Endothelial cell of umbilical vein (primary cell): ENCODE data around the gene UBE2E2. TPM values are rescaled to one million over a fixed set of nuclear protein-coding genes. Genes with fewer than 3 reads are reported as not detected.

Source experiments
- BruUV-seq: library from RNA; stranded (reverse); fragments of 400-500 nt; replicated peaks from 2 replicates; lab custom pipeline; 2021; lab: Mats Ljungman, UMichigan
- CTCF ChIA-PET: fragments of 300-600, 350-600 bp; sonication (Branson Sonifier 250); formaldehyde crosslinking; loops from one replicate; lab custom pipeline; 2021; ENCODE audit warnings: antibody characterized with exemption, inconsistent platforms; lab: Charles Lee
- POLR2A ChIA-PET: fragments of 300-600, 350-600 bp; sonication (Branson Sonifier 250); formaldehyde crosslinking; loops from one replicate; lab custom pipeline; 2021; ENCODE audit warnings: antibody characterized with exemption, inconsistent platforms; lab: Charles Lee
- DNase-seq: peaks from one replicate; pipeline ENCODE4 v3.0.0-alpha.2; 2011; ENCODE audit warnings: low read depth, low spot score
- FAIRE-seq: peaks from 2 replicates; lab custom pipeline; 2011; peaks lifted over from hg19 to GRCh38; lab: Jason Lieb, UNC
- H2AFZ ChIP-seq: 2 replicates; pipeline ENCODE4 v1.6.0; 2012; ENCODE audit warnings: low read depth, low read length, control low read depth, inconsistent platforms
- H3K27ac ChIP-seq: 2 replicates; pipeline ENCODE4 v1.5.1; 2011; ENCODE audit warnings: low read depth, mild to moderate bottlenecking, control low read depth, low read length, moderate library complexity; ENCODE audit not compliant: insufficient read depth
- H3K27me3 ChIP-seq, 2 experiments: 2 replicates each; pipeline versions ENCODE4 v1.6.0 to v1.6.1; 2011; ENCODE audit warnings: low read length in 2 of 2, mixed read lengths in 1 of 2; ENCODE audit not compliant: control insufficient read depth in 2 of 2, insufficient read depth in 2 of 2
- H3K36me3 ChIP-seq, 2 experiments: 2 replicates in 1 of 2; 3 replicates in 1 of 2; pipeline ENCODE4 v1.5.1; 2011; ENCODE audit warnings: low read length in 2 of 2, mild to moderate bottlenecking in 1 of 2, moderate library complexity in 1 of 2; ENCODE audit not compliant: control insufficient read depth in 2 of 2, insufficient read depth in 2 of 2; ENCODE audit errors: extremely low read depth in 1 of 2
- H3K4me1 ChIP-seq: 3 replicates; pipeline ENCODE4 v1.5.1; 2011; ENCODE audit warnings: mild to moderate bottlenecking, low read length; ENCODE audit not compliant: control insufficient read depth, insufficient read depth; ENCODE audit errors: extremely low read depth
- H3K4me2 ChIP-seq: 2 replicates; pipeline ENCODE4 v1.6.1; 2011; ENCODE audit warnings: low read length, control low read depth, mixed read lengths; ENCODE audit not compliant: insufficient read depth
- H3K4me3 ChIP-seq, 3 experiments: fragments of 200-600 bp in 1 of 3; sonication (generic), shearing (Covaris generic) in 1 of 3; replicated peaks in 1 of 3; 2 replicates each; pipeline ENCODE4 v1.5.1; 2011 to 2016; ENCODE audit warnings: control low read depth in 3 of 3, low read length in 3 of 3, mild to moderate bottlenecking in 2 of 3, inconsistent platforms in 1 of 3, low read depth in 1 of 3, moderate library complexity in 1 of 3; ENCODE audit not compliant: insufficient read depth in 1 of 3
- H3K79me2 ChIP-seq: 2 replicates; pipeline ENCODE4 v1.6.0; 2012; ENCODE audit warnings: low read length, inconsistent platforms; ENCODE audit not compliant: control insufficient read depth, insufficient read depth
- H3K9ac ChIP-seq: replicated peaks from 2 replicates; pipeline ENCODE3; 2011; ENCODE audit warnings: low read length, control low read depth; ENCODE audit not compliant: insufficient read depth; ENCODE audit errors: extremely low read depth
- H3K9me1 ChIP-seq: replicated peaks from 3 replicates; pipeline ENCODE4 v1.6.0; 2011; ENCODE audit warnings: mild to moderate bottlenecking, low read length; ENCODE audit not compliant: control insufficient read depth, insufficient read depth; ENCODE audit errors: extremely low read depth
- H3K9me3 ChIP-seq: replicated peaks from 2 replicates; pipeline ENCODE4 v1.5.1; 2012; ENCODE audit warnings: low read length, inconsistent platforms; ENCODE audit not compliant: control insufficient read depth, insufficient read depth
- H4K20me1 ChIP-seq: replicated peaks from 2 replicates; pipeline ENCODE3; 2011; ENCODE audit warnings: mild to moderate bottlenecking, low read length; ENCODE audit not compliant: control insufficient read depth, insufficient read depth; ENCODE audit errors: extremely low read depth
- CTCF ChIP-seq, 2 donors: IDR thresholded peaks; 1 replicate in 1 of 2; 2 replicates in 1 of 2; pipeline ENCODE4 v1.5.1; 2011; ENCODE audit warnings: low read length in 2 of 2, mild to moderate bottlenecking in 2 of 2, moderate library complexity in 2 of 2, control low read depth in 1 of 2, inconsistent platforms in 1 of 2, low read depth in 1 of 2; ENCODE audit not compliant: insufficient read depth in 1 of 2; ENCODE audit errors: extremely low read depth in 1 of 2
- EZH2 ChIP-seq: IDR thresholded peaks from 2 replicates; pipeline ENCODE4 v1.6.1; 2012; ENCODE audit warnings: borderline replicate concordance, low read depth, mild to moderate bottlenecking, moderate library complexity, low read length, inconsistent platforms; ENCODE audit not compliant: severe bottlenecking
- FOS ChIP-seq: IDR thresholded peaks from 2 replicates; pipeline ENCODE4 v1.6.1; 2011; ENCODE audit warnings: mild to moderate bottlenecking, low read length, moderate library complexity, borderline replicate concordance; ENCODE audit not compliant: insufficient read depth
- GATA2 ChIP-seq: IDR thresholded peaks from 2 replicates; pipeline ENCODE4 v1.7.0; 2011; ENCODE audit warnings: low read depth, mild to moderate bottlenecking, moderate library complexity, mixed read lengths, low read length; ENCODE audit not compliant: insufficient read length, insufficient read depth
- JUN ChIP-seq: IDR thresholded peaks from 2 replicates; pipeline ENCODE4 v1.6.1; 2011; ENCODE audit warnings: borderline replicate concordance, low read depth; ENCODE audit not compliant: insufficient read length, insufficient read depth
- MAX ChIP-seq: IDR thresholded peaks from 2 replicates; pipeline ENCODE4 v1.6.1; 2011; ENCODE audit not compliant: insufficient read depth, insufficient read length
- MYC ChIP-seq: IDR thresholded peaks from one replicate; pipeline ENCODE4 v1.6.1; 2011; ENCODE audit warnings: mild to moderate bottlenecking, low read depth, low read length
- POLR2A ChIP-seq: IDR thresholded peaks from 2 replicates; pipeline ENCODE4 v1.6.1; 2012; ENCODE audit warnings: low read depth, mild to moderate bottlenecking, control low read depth, low read length
- POLR2AphosphoS5 ChIP-seq: IDR thresholded peaks from 2 replicates; pipeline ENCODE4 v1.6.1; 2012; ENCODE audit warnings: low read depth, mild to moderate bottlenecking, control low read depth, low read length, moderate library complexity; ENCODE audit not compliant: insufficient read depth
- dilution Hi-C: fragments of 300-500 bp; cut with MboI; formaldehyde crosslinking; loops from one replicate; pipeline ENCODE4 v1.15.0; 2019; ENCODE audit warnings: low sequenced_read_pairs; ENCODE audit not compliant: extremely low pct_ligation_motif_present
- intact Hi-C: fragments of 100-400 bp; cut with micrococcal nuclease; formaldehyde crosslinking; loops from one replicate; pipeline ENCODE4 v1.10.0; 2022
- polyA plus RNA-seq, 4 experiments: library from polyadenylated mRNA; depleted of rRNA in 3 of 4; stranded (reverse) in 3 of 4; unstranded in 1 of 4; fragments of >200 nt; gene quantifications; 2 replicates each; pipeline versions ENCODE4 v1.2.1 to v1.2.3, GENCODE V29; 2011 to 2012; ENCODE audit warnings: missing spikeins in 1 of 4
- total RNA-seq: library from RNA; stranded (reverse); gene quantifications from 2 replicates; pipeline ENCODE4 v1.2.3, GENCODE V29; 2021

The UBE2E2 gene
- total and polyA plus RNA-seq, 2 donors (not counting 3 experiments of a cell fraction or from before 2014, with no cell fraction given) = 37.0 to 45.4 TPM

- Histone ChIP-seq H3K4me3 (no peak overlapping the region), H3K9me3 (no peaks in the 10 kb centered on the region), H3K27me3 (no peaks in the 10 kb centered on the region), H2AFZ (no peak overlapping the region), H3K9ac (no peak overlapping the region), H3K36me3 (no peaks in the 10 kb centered on the region), H4K20me1 (peaks cover 4% of the 10 kb centered on the region), H3K9me1 (no peaks in the 10 kb centered on the region), H3K4me2 (no peak overlapping the region), H3K27ac (no peak overlapping the region), H3K4me1 (no peaks in the 10 kb centered on the region), H3K79me2 (no peaks in the 10 kb centered on the region)
- BruUV-seq = no TSS peak
- FAIRE-seq (no peak), DNase-seq (no peak)
- TF ChIP-seq POLR2A (no peak), FOS (no peak), GATA2 (no peak), JUN (no peak), MAX (no peak), EZH2 (no peak), CTCF (IDR thresholded peaks at IDR 0.05; ENCODE audit: extremely low read depth in 1 of 2, insufficient read depth in 1 of 2, low read depth in 1 of 2, low read length in 2 of 2) (no peak), MYC (no peak), POLR2AphosphoS5 (no peak)
- dilution Hi-C loops = no loop called here
- ChIA-PET POLR2A (no interaction called here), CTCF (interaction anchor here (0.9 to 1.1 kb wide), 2 partner anchors 14 to 21 kb away, joined by 3 read pairs; no protein-coding TSS in a partner anchor)
- intact Hi-C loops = no loop called here
Observed at GRCh38 chr3:23308986-23309625, 106.0 kb downstream of the UBE2E2 start.
